Retinal pigment epithelial cell (primary cell): Measurements from ENCODE around the gene GNB1L.

Source experiments
- DNase-seq: peaks from one replicate; pipeline ENCODE4 v3.0.0-alpha.2; 2010; ENCODE audit warnings: low read depth
- H3K4me3 ChIP-seq: 2 replicates; pipeline ENCODE4 v1.5.1; 2011; ENCODE audit warnings: mild to moderate bottlenecking, low read length, control low read depth, moderate library complexity
- TF ChIP-seq, protein P1 (sequence below): conservative IDR thresholded peaks from 2 replicates; pipeline ENCODE4 v1.5.1; 2011; ENCODE audit warnings: low read depth, low read length, control low read depth, inconsistent platforms

GNB1L gene

DNA sequence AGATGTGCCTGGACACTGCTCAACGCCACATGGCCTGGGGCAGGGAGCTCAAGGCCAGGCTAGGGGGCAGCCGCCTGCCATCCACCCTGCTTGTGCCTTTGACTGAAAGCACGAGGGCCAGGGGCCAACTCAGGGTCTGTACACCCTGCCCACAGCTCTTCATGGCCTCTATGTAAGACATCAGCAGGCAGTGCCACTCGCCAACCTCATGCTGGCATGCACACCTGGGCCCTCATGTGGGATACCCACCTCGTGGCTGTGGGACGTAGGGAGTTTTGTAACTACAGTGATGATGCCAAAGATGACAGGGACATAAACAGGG lies 68.4 kb downstream of the GNB1L start:
- H3K4me3 ChIP-seq, result no peak overlapping the region
- TF ChIP-seq, protein P1, sequence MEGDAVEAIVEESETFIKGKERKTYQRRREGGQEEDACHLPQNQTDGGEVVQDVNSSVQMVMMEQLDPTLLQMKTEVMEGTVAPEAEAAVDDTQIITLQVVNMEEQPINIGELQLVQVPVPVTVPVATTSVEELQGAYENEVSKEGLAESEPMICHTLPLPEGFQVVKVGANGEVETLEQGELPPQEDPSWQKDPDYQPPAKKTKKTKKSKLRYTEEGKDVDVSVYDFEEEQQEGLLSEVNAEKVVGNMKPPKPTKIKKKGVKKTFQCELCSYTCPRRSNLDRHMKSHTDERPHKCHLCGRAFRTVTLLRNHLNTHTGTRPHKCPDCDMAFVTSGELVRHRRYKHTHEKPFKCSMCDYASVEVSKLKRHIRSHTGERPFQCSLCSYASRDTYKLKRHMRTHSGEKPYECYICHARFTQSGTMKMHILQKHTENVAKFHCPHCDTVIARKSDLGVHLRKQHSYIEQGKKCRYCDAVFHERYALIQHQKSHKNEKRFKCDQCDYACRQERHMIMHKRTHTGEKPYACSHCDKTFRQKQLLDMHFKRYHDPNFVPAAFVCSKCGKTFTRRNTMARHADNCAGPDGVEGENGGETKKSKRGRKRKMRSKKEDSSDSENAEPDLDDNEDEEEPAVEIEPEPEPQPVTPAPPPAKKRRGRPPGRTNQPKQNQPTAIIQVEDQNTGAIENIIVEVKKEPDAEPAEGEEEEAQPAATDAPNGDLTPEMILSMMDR, result no peak
- DNase-seq, result no peak

DNA sequence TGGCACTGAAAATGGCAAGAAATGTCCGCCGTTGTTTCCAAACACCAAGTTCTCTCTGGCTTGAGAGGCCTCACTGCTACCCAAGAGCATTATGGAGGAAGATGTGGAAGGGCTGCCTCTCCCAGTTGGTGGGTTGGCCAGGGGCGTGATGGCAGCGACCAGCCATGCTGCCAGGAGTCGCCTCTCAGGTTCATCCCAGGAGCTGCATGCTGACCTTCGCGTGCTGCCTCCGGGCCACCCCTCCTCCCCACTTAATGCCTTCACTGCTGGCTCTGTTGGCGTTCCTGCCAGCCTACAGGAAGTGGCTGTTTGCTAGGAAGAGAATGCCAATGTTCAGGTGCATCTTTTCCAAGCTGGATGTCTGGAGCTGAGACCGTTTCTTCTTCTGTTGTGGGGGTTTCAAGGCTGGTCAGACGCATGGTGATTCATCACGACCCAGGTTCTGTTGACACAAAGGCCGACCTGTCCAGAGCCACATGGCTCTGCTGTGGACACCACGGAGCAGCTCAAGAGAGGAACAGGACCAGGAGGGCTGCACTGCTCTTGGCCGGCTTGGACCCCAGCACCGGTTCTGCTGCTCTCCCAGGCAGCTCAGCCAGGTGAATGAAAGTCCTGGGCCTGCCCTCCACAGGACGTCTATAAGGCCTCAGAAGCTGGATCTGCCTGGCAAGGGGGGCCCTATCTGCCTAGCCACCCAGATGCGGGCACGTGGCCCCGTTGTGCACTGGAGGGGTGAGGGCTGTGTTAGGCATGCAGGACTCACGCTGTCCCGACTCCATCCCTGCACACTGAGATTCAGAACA lies 69.0 kb downstream of the GNB1L start:
- no peak for DNase-seq
- TF ChIP-seq, protein P1, result no peak
- no peak overlapping the region for H3K4me3 ChIP-seq

DNA sequence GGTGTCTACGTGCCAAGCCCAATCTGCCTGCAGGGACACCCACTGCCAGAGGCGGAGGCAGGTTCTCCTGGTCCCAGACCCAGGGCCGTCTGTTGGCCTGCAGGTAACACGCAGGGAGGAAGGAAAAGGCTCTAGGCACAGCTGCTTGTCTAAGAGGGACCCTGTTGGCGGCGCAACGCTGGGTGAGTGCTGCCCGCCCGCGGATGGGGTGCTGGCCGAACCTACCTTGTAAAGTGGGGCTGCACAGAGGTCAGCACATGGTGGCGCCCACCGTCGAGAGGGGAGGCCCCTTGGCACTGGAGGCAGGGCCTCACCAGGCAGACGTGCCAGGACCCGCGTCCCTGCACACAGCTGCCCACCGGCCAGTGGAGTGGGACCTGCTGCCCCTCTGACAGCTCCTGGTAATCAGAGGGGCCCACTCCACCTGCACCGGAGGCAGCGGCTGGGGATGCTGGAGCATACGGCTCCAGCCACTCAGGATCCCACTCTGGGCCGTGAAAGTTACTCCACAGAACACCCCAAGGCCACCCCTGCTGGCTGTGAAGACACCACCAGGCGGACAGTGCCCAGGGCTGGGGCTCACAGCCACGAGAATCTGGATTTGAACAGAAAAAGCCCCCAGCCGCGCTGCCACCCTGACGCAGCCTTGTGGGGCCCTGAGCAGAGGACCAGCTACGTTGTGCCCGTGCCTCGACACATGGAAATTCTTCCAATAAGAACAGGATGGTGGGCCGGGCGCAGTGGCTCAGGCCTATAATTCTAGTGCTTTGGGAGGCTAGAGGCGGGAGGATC lies 70.1 kb downstream of the GNB1L start:
- DNase-seq, result no peak
- no peak overlapping the region for H3K4me3 ChIP-seq
- TF ChIP-seq, protein P1, result no peak

DNA sequence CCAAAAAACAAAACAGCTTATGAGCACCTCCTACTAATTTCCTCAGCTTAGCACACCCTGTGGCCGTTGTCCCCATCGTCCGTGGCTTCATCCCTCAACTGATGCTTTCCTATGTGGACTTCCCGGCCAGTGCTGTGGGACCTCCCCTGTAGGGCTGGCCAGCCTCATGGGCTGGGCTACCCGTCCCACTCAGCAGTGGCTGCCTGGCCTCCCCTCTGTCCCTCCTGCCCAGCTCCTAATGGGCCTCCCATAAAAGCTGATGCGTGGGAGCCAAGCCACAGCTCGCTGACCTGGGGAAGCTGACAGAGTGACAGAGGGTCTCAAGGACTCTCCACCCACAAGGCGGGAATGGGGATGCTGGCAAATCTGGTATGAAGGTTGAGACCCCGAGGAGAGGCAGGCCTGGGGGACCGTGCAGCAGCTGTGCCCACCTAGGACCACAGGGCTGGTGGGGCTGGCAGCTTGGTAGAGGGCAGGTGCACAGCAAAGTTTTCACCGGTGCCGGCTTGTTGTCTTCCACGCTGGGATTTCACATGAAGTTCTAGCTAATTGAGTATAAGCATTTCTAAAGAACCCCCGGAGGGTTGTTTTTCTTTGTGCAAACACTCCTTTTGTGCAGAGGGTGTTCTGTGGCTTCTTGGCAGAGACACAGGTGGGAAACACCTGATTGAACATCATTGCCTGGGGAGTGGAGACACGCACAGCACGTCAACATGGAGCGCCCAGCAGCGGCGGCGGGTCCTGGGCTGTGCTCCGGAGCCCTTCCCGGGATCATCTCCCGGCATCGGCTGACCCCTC lies 70.9 kb downstream of the GNB1L start:
- no peak overlapping the region for H3K4me3 ChIP-seq
- no peak for DNase-seq
- TF ChIP-seq, protein P1, result no peak

DNA sequence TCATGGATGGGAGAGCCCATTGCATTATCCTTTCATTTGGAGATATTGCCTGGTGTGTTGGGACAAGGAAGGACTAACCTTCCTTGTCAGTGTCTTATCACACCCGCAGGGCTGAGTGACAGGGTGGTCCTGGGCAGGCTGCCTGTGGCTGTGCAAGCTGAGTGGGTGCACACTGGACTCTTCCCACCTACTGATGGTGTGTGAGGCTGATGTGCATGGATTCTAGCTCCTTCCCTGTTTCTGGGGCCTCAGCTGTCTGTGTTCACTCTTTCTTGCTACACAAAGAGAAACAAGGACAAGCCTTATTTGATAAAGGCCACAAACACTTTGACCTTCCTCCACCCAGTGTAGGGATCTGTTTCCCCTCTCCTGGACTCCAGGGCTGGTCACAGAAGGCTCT lies 72.1 kb downstream of the GNB1L start:
- no peak for DNase-seq
- no peak overlapping the region for H3K4me3 ChIP-seq
- TF ChIP-seq, protein P1, result no peak

DNA sequence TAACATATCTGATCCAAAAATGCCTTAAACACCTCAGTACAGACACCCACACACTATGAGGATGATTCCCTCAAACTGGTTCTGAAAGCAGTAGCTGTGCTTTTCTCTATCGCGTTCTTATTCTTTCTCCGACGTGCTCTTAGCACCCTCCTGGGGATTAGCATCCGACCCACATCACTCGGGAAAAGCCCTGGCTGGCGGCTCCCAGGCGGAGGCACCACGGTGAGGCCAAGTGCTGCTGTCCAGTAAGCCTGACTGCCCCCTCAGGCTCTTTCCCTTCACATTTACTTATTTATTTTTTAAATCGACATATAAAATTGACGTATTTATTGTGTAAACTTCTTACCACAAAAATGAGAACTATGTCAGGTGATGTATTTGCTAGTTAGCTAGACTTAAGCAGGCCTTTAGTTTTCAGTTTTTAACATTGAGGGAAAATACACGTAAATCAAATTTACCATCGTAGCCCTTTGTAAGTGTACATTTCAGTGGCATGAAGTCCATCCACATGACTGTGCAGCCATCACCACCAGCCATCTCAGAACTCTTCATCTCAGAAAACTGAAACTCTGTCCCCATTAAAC lies 74.9 kb downstream of the GNB1L start:
- no peak for DNase-seq
- no peak overlapping the region for H3K4me3 ChIP-seq
- TF ChIP-seq, protein P1, result no peak
